SKM-1 (cell line): ENCODE measurements around the gene NAA40.
"Not testable (repeated sequence)": the region's sequence is repeated elsewhere in the genome, so short reads cannot be mapped to it uniquely, and the experiment has no call there.

Experiments
- DNase-seq: peaks from one replicate; lab custom pipeline; 2025; ENCODE audit not compliant: unreplicated experiment; lab: John Stamatoyannopoulos, UW

Gene NAA40

DNA sequence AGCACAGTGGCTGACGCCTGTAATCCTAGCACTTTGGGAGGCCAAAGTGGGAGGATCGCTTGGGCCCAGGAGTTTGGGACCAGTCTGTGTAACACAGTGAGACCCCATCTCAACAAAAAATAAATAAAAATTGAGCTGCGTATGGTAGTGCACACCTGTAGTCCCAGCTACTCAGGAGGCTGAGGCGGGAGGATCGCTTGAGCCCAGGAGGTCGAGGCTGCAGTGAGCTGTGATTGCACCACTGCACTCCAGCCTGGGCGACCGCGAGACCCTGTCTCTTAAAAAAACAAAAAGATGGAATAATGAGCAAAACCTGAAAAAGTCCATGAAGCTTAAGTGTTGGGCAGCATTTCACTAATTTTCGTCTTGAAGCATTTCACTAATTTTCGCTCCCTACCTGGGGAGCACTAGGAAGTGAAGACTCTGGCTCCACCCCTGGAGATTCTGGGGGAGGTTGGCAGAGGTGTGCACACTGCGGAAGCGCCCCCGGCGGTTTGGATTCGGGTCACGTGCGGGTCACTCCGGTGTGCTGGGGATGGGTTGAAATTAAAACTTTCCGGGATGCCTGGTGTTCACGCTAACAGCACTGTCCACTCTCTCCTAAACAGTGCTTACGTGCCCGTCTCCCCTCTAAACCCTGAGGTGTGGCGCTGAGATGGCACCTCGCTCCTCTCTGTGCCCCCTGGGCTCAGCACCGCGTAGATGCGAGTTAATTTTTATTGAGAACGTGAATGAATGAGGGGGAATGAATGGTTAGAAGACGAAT, 906 bp upstream of the NAA40 start:
- DNase-seq, result no peak

DNA sequence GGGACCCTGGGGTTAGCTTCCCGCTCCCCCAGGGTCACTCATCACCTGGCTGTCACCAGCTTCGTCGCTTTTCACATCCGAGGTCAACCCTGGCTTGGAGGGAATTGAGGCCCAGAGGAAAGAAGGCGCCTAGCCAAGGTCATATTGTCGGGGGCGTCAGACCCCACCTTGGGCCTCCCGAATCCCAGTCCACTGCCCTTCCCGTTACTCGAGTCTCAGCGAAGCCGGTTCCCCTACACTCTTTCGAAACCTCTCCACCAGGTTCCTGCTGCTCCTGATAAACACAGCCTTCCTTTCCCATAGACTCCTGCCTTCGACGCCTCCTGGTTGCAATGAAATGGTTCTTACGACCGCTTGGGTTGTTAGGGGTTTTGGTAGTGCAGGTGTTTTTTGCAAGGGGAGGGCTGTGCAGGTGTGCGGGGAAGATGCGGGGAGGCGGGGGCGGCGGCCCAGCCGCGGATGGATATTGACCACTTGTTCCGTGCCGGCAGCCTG, 642 bp downstream of the NAA40 start:
- DNase-seq, result no peak

DNA sequence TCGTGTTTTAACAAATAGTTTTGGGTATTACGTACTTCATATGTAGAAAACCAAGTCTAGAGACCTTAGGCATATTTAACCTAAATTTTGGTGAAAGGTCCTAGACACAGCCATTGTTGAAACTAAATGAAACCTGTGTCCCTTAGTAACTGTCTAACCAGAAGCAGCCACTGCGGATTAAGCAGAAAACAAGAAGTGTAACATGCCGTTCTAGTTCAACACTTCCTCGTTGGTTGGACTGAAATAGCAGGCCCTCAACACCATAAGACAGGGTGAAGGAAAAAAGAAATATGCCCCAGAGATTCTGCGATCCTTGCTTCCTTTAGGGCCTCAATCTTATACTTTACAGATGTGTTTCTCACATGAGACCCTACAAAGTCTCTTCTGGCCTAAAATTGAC, 2.0 kb downstream of the NAA40 start:
- DNase-seq, result peak; percentile 29

DNA sequence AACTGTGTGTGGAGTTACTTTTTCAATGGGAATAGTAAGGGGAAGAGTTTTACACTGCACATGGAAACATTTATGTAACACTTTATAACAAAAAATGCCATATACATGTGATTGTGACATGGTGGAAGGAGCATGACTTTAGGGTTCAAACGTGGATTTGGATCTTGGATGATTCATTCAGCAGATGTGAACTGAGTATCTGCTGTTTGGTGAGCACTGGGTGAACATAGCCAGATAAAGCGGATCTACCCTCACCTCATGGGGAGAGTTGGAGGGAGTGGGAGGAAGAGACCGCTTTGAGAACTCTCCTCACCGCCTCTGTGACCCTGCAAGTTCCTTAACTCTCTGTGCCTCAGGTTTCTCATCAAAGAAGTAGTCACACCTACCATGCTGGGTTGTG, 3.1 kb downstream of the NAA40 start:
- DNase-seq, result no peak

GRCh38 chr11:63942803-63943202, 4.0 kb downstream of the NAA40 start:
- DNase-seq, result no peak

DNA sequence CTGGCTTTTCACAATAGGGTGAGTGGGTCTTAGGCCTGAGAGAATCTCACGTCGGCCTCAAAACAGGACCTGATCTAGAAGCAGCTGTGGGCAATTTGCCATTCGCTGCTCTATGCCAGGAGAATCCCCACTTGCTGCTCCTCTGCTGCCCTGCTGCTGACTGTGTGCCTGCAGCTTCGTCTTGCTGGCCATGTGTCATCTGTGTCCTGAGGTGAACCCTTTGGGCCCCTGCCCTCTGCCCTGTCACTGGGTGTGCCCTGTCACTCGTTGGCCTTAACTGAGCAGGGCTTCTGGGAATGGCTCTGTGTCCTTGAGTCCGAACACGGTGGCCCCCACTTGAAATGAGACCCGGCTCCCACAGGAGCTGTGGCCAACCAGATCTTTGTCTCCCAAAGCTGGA, 6.2 kb downstream of the NAA40 start:
- no peak for DNase-seq

DNA sequence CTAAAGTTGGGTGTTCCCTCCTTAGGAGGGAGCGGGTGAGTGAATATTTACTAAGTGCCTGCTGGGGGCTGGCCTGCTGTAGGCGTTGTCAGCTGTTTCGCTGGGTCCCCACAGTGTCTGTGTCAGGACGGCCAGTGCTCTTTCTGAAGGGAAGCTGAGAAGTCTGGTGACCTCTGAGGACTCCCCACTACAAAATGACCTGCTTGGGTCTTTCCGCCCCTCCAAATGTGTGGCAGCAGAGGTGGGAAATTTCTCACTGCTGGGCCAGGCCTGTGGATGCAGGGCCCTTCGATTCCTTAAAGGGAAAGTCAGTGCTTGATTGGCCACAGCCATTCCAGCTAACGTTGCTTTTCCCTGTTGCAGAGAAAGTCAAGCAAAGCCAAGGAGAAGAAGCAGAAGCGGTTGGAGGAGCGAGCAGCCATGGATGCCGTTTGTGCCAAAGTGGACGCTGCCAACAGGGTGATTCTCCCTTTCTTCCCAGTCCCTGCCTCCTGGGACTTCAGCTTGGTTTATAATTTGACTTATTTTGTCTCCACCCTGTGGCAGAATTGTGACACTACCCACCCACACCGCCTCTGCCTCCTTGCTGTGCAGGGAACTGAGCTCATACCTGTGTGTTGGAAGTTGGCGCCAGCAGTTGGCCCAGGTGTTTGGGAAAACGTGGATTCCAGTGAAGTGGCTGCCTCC, 6.8 kb downstream of the NAA40 start:
- peak; percentile 46 for DNase-seq

- peak; percentile 53 for DNase-seq
Measured at GRCh38 chr11:63951779-63952536, 13.2 kb downstream of the NAA40 start.

GRCh38 chr11:63952570-63952969, 13.8 kb downstream of the NAA40 start:
- no peak for DNase-seq

GRCh38 chr11:63958008-63958407, 19.2 kb downstream of the NAA40 start:
- no peak for DNase-seq

DNA sequence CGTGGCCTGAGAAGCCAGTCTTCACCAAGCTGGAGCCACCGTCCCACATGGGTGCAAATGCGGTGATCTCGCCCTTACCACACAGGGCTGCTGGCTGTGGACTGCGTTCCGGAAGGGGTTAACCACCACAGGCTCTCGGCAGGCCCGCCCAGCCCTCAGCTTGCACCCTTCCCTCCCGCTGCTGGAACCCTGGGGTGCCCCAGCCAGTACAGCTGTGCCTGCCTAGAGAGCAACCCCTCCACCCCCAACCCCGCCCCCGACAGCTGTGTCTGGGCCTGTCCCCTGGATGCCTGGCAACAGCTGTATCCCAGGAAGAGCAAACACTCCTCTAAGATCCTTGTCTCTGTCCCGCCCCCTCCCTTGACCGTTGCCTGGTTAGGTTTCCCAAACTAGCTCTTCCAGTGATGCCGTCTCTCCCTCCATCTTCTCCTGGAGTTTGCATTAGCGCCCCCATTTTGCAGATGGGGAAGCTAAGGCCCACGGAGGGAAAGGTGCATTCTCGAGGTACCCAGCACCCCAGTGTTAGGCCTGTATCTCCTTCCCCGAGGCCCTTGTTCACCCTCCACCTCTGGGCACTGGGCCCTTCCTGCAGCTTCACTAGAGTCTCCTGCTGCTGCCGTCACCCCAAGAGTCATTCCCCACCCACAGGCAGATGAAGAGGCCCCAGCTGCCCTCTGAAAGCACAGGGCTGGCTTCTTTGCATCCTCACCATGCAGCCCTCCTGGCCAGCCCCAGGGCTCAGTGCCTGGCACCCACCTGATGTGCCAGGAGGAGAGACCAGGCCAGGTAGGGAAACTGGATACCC, 23.0 kb downstream of the NAA40 start:
- no peak for DNase-seq

DNA sequence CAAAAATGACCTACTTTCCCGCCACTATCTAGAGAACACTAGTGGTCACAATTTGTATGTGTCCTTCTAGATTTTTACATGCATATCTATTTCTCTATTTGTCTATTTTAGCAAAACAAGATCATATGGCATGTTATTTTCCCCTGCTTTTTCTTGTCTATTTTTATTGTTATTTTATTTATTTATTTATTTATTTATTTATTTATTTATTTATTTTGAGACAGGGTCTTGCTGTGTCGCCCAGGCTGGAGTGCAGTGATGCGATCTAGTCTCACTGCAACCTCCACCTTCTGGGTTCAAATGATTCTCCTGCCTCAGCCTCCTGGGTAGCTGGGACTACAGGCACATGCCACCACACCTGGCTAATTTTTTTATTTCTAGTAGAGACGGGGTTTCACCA, 25.1 kb downstream of the NAA40 start:
- DNase-seq, result not testable (repeated sequence)

- no peak for DNase-seq
Measured at GRCh38 chr11:63966444-63966843, 27.6 kb downstream of the NAA40 start.

DNA sequence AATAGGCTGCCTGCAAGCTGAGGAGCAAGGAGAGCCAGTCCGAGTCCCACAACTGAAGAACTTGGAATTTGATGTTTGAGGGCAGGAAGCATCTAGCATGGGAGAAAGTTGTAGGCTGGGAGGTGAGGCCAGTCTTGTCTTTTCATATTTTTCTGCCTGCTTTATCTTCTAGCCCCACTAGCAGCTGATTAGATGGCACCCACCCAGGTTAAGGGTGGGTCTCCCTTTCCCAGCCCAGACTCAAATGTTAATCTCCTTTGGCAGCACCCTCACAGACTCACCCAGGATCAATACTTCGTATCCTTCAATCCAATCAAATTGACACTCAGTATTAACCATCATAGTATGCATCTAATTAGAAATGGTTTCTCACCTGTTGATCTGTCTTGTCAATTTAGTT, 30.7 kb downstream of the NAA40 start:
- DNase-seq, result no peak

DNA sequence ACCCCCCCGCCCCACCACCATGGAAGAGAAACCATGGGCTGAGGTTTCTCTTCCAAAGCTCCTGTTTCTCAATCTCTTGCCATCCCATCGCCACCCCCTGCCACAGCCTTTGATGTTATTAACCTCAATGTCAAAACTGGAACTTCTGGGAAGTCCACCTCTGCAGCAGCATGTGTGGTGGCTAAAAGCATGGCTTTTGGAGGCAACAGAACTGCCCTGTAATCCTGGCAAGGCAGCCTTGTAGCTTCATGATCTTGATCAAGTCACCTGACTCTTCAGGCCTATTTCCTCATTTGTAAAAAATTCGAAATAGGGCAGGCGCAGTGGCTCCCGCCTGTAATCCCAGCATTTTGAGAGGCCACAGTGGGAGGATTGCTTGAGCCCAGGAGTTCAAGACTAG, 32.1 kb downstream of the NAA40 start:
- DNase-seq, result no peak

DNA sequence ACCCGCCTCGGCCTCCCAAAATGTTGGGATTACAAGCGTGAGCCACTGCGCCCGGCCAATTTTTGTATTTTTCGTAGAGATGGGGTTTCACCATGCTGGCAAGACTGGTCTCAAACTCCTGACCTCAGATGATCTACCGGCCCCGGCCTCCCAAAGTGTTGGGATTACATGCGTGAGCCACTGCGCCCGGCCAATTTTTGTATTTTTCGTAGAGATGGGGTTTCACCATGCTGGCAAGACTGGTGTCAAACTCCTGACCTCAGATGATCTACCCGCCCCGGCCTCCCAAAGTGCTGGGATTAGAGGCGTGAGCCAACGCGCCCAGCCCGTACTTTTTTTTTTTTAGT, 35.1 kb downstream of the NAA40 start:
- not testable (repeated sequence) for DNase-seq

DNA sequence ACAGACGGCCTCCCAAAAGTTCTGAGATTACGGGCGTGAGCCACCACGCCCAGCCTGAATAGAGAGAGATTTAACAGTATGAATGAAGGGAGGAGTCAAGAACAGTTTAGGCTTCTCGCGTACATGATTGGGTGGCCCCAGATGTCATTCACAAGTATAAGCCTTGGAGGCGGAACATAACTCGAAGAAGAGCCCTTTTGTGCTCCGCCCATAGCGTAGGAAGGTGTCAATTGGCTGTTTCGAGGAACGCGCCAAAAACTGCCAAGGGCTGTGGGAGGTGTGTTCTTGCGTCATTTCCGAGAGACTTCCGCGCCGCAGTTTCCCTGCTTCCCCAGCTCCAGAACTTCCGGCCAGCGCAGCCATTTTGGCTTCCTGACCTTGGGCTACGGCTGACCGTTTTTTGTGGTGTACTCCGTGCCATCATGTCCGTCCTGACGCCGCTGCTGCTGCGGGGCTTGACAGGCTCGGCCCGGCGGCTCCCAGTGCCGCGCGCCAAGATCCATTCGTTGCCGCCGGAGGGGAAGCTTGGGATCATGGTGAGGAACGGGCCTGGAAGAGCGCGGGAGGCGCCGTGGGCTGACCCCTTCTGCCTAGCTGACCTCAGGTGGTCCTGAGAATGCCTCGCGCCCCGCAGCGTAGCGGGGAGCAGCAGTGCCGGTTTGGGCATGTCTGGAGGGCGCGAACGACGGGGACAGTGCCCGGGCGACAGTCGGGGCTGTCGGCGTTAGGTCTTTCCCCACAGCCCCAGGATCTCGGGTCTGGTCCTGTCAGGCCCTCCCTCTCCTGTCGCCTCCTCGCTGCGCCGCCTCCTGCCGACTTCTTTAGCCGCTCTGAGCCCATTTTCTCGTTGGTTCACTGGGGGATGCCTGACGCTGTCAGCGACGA, 35.7 kb downstream of the NAA40 start, which contains the start of gene COX8A:
COX8A (plus strand) TSS at position 362 of the 885 bp plus-strand sequence; CDS start at position 423, 61 bp downstream.
- peak; percentile 99 for DNase-seq

DNA sequence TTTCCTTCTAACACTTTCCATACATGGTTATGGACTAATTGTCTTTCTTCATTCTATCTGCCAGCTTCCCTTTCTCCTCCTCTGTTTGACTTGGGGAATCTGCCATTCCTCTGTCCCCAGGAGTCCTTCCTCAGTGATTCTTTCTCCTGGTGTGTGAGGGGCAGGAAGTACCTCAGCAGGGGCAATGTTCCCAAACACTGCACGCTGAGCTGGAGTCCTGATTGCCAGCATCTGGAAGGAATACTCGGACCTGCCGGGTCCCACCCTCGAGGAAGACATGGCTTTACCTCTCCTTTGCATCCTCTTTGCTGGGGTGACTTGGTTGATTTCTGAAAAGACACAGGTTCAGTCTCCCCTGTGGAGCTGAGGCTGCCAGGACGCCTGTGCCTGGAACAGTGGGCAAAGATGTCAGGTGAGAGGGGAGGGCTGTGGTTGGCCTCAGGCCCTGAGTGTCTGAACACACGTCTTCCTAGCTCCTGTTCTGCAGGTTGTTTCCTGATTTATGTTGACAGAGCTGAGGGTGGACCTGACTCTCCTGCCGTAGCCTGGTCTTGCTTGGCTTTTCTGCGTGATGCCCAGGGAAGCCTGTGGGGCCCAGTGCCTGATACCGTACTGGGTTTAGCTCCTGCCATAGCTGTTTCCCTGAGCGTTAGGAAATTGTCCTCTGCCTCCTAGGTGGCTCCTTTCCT, 39.9 kb downstream of the NAA40 start:
- DNase-seq, result no peak

DNA sequence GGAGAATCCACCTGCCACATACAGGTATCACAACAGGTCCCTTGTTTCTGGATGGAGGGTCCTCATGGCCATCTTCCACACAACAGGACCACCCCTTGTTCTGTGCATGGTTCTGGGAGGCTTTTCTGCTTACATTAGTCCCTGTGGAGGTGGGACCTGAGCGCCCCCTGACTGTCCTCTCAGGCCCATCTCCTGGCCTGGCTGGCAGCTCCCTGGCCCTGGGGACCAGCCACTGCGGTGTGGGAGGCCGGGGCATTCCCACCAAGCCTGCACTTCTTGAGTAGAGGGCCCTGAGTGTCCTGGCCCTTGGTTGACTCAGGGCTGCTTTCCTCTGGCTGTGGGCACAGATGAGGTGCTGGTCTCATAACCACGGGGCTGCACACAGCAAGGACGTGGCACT, 40.6 kb downstream of the NAA40 start:
- DNase-seq, result no peak
